ENCODE data around the gene ADGRG7. TPM values are rescaled to one million over a fixed set of nuclear protein-coding genes. Genes with fewer than 3 reads are reported as not detected.

Gene ADGRG7
- total and polyA plus RNA-seq, 4 donors: not detected

- ATAC-seq (ENCODE audit: insufficient read depth, low FRiP score) (no peak), DNase-seq (no peak)
- no peak for TF ChIP-seq CTCF (IDR thresholded peaks at IDR 0.05; ENCODE audit: control extremely low read depth, extremely low read depth)
- H3K27me3 ChIP-seq (ENCODE audit: control insufficient read depth in 3 of 3, insufficient read depth in 3 of 3, low read length in 2 of 3): no peaks in the 10 kb centered on the region
- no peak overlapping the region for H3K27ac ChIP-seq (ENCODE audit: low read depth in 1 of 2, low read length in 1 of 2)
- H3K36me3 ChIP-seq (ENCODE audit: control insufficient read depth in 4 of 4, insufficient read depth in 4 of 4, low read length in 4 of 4): peaks cover 14 to 45% (median 20%) of the 10 kb centered on the region in 4 donors
- no peak overlapping the region for H3K4me3 ChIP-seq
- no peak overlapping the region for H3K9ac ChIP-seq (ENCODE audit: insufficient read depth in 1 of 2, low read length in 2 of 2)
- no peaks in the 10 kb centered on the region for H3K9me3 ChIP-seq (ENCODE audit: control insufficient read depth in 4 of 4, insufficient read depth in 3 of 4, low read length in 3 of 4)
- WGBS, 2 donors: 91 to 94% methylated on average over 2 of the region's 2 CpGs
- H3K4me1 ChIP-seq (ENCODE audit: control insufficient read depth in 5 of 5, insufficient read depth in 5 of 5, low read length in 5 of 5): peaks cover 0 to 5% (median 0%) of the 10 kb centered on the region in 5 donors
These were observed 107.7 kb downstream of the ADGRG7 start for GRCh38 chr3:100717063-100717462.

GRCh38 chr3:100717637-100718487 lies 108.5 kb downstream of the ADGRG7 start:
- Histone ChIP-seq H3K9me3 (ENCODE audit: control insufficient read depth in 4 of 4, insufficient read depth in 3 of 4, low read length in 3 of 4) (no peaks in the 10 kb centered on the region), H3K27ac (ENCODE audit: low read depth in 1 of 2, low read length in 1 of 2) (no peak overlapping the region), H3K4me3 (no peak overlapping the region), H3K9ac (ENCODE audit: insufficient read depth in 1 of 2, low read length in 2 of 2) (no peak overlapping the region), H3K36me3 (ENCODE audit: control insufficient read depth in 4 of 4, insufficient read depth in 4 of 4, low read length in 4 of 4) (peaks cover 14 to 49% (median 23%) of the 10 kb centered on the region in 4 donors), H3K27me3 (ENCODE audit: control insufficient read depth in 3 of 3, insufficient read depth in 3 of 3, low read length in 2 of 3) (no peaks in the 10 kb centered on the region), H3K4me1 (ENCODE audit: control insufficient read depth in 5 of 5, insufficient read depth in 5 of 5, low read length in 5 of 5) (peaks cover 0 to 5% (median 0%) of the 10 kb centered on the region in 5 donors)
- WGBS, 2 donors: 89 to 94% methylated on average over 4 of the region's 4 CpGs
- ATAC-seq (ENCODE audit: insufficient read depth, low FRiP score) (no peak), DNase-seq (no peak)
- TF ChIP-seq CTCF (IDR thresholded peaks at IDR 0.05; ENCODE audit: control extremely low read depth, extremely low read depth): no peak

GRCh38 chr3:100719136-100719535 lies 109.7 kb downstream of the ADGRG7 start:
- no peak for DNase-seq
- Histone ChIP-seq H3K27me3 (ENCODE audit: control insufficient read depth in 3 of 3, insufficient read depth in 3 of 3, low read length in 2 of 3) (no peaks in the 10 kb centered on the region), H3K27ac (ENCODE audit: low read depth in 1 of 2, low read length in 1 of 2) (no peak overlapping the region), H3K9me3 (ENCODE audit: control insufficient read depth in 4 of 4, insufficient read depth in 3 of 4, low read length in 3 of 4) (no peaks in the 10 kb centered on the region), H3K4me3 (no peak overlapping the region), H3K9ac (ENCODE audit: insufficient read depth in 1 of 2, low read length in 2 of 2) (no peak overlapping the region), H3K4me1 (ENCODE audit: control insufficient read depth in 5 of 5, insufficient read depth in 5 of 5, low read length in 5 of 5) (peaks cover 0 to 3% (median 0%) of the 10 kb centered on the region in 5 donors), H3K36me3 (ENCODE audit: control insufficient read depth in 4 of 4, insufficient read depth in 4 of 4, low read length in 4 of 4) (peaks cover 10 to 42% (median 19%) of the 10 kb centered on the region in 4 donors)
- ATAC-seq (ENCODE audit: insufficient read depth, low FRiP score): no peak
- TF ChIP-seq CTCF (IDR thresholded peaks at IDR 0.05; ENCODE audit: control extremely low read depth, extremely low read depth): no peak
- 47 to 67% methylated on average over 1 of the region's 1 CpG for WGBS, 2 donors

All from lung (tissue), 12 donors.